Measurements from ENCODE around the gene ZBTB8B.
A peak's percentile ranks its signal among the peaks of the same experiment; 100 is the strongest.
"Not testable (repeated sequence)": the region's sequence is repeated elsewhere in the genome, so short reads cannot be mapped to it uniquely, and the experiment has no call there.

Gene ZBTB8B

DNA sequence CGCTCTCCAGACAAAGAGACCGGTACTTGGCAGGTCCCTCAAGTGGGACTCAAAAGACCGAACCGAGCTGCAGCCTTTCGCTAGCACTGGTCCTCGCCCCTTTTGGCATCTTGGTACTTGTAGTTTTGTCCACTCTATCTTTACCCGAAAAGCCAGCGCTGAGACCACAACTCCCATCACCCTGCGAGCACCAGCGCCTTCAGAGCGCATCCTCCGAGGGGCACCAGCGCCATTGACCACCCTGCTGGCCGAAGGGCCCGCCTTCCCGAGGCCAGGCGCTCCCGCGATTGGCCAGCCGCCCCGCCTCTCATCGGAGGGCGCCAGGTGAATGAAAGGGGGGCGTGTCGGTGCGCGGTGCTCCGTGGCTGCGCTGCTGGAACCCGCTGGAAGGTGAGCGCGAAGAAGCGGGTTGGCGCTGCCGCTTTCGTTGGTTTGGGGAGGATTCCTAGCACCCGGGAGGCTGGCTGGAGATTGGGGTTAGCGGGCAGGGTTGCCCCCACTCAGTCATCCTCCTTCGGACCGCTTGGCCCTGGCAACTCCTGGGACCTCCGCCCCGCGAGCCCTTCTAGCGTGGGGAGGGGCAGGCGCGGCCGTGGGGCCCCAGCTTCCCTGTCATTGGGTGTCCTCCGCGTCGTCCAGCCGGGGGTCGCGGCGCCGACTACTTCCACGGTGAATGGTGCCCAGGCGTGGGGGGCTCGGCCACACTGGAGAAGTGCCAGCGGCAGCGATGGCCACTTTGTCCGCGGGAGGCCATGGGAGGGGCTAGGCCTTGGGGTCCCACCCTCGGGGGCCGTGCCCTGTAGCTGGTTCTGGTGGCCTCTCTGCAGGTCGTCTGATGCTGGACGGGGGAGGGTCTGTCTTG, at the start of gene ZBTB8B:
Gene ZBTB8B (plus strand): TSS at position 357 of the 862 bp plus-strand sequence. CDS start 5,553 bp downstream, outside the sequence.
- Mint-ChIP-seq H3K4me3 (peak within 1 kb of the TSS; percentile 82), H3K36me3 (no peaks in the 10 kb centered on the region), H3K27ac (no peak within 1 kb of the TSS), H3K27me3 (peaks cover 28% of the 10 kb centered on the region), H3K4me1 (peaks cover 15% of the 10 kb centered on the region), H3K9me3 (no peaks in the 10 kb centered on the region)
- ATAC-seq (ENCODE audit: low read depth) (peak; percentile 54), DNase-seq (ENCODE audit: low spot score in 2 of 2) (peak; percentile 15 to 26)

DNA sequence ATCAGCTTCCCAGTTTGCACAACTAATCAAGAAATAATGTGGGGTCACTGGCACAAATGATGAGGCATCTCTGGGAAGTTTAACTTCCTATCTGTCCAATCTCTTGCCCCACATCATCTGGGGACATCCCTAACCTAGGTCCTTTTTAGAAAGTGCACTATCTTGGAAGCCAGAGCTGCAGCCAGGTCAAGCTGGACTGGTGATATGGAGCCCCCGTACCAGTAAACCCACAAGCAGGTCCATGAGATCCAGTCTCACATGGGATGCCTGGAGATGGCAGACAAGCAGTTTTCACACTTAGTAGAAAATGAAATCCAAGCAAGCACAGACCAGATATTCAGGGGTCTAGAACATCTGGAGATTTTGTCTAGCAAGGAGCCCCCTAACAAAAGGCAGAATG, 43.1 kb upstream of the ZBTB8B start:
- Mint-ChIP-seq H3K4me1 (peaks cover 3% of the 10 kb centered on the region), H3K4me3 (no peak overlapping the region), H3K9me3 (no peaks in the 10 kb centered on the region), H3K27ac (no peak overlapping the region), H3K27me3 (peaks cover 6% of the 10 kb centered on the region), H3K36me3 (no peaks in the 10 kb centered on the region)
- ATAC-seq (ENCODE audit: low read depth) (no peak), DNase-seq (ENCODE audit: low spot score in 2 of 2) (no peak)

- peak; percentile 59 for ATAC-seq (ENCODE audit: low read depth)
- Mint-ChIP-seq H3K36me3 (no peaks in the 10 kb centered on the region), H3K9me3 (no peaks in the 10 kb centered on the region), H3K4me3 (no peak overlapping the region), H3K4me1 (peaks cover 12% of the 10 kb centered on the region), H3K27ac (no peak overlapping the region), H3K27me3 (peaks cover 6% of the 10 kb centered on the region)
- DNase-seq (ENCODE audit: low spot score in 2 of 2) = no peak
Observed at GRCh38 chr1:32426489-32427255, 38.2 kb upstream of the ZBTB8B start.

DNA sequence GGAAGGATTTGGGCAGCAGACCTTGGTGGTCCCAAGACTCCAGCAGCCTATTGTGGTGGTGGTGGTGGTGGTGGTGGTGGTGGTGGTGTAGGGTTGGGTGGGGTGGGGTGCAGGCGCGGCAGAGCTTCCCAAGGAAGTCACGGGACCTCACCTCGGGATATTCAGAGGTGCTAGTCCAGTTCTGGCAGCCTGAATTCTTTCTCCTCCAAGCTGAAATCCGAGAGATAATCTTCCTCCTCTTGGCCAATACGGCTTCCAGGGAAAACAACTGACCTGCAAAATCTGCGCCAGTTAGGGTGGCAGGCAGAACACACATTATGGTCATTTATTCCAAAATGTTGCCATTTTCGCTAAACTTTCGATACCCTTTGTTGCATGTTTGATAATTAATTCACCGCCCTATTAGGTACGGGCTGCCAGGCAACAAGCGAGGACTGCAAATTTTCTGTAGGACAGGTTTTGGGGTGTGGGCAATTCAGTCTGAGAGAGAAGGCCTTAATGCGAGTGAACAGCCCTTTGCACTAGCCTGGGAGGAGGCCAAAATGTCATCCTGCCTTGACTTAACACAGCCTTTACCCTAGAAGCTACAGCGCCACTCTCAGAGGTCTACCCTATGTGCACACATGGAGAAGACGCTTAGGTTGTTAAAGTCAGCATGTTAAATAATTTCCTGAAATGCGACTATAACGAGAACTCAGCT, 37.5 kb upstream of the ZBTB8B start:
- H3K4me3 Mint-ChIP-seq = no peak overlapping the region
- H3K36me3 Mint-ChIP-seq = no peaks in the 10 kb centered on the region
- DNase-seq (ENCODE audit: low spot score in 2 of 2) = no peak
- peaks cover 19% of the 10 kb centered on the region for H3K4me1 Mint-ChIP-seq
- peaks cover 6% of the 10 kb centered on the region for H3K27me3 Mint-ChIP-seq
- H3K9me3 Mint-ChIP-seq = no peaks in the 10 kb centered on the region
- no peak for ATAC-seq (ENCODE audit: low read depth)
- H3K27ac Mint-ChIP-seq = no peak overlapping the region

DNA sequence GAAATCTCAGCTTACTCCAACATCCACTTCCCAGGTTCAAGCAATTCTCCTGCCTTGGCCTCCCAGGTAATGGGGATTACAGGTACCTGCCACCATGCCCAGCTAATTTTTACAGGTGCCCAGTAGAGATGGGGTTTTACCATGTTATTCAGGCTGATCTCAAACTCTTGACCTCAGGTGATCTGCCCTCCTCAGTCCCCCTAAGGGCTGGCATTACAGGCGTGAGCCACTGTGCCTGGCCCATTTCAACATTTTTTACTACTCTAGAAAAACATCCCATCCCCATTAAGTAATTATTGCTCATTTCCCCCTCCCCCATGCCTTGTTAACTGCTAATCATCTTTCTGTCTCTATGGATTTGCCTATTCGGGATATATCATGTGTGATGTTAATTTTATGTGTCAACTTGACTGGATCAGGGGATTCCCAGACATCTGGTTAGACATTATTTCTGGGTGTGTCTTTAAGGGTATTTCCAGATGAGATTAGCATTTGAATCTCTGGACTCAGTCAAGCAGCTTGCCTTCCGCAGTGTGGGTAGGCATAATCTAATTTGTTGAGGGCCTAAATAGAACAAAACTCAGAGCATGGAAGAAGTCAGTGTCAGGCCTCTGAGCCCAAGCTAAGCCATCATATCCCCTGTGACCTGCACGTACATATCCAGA, 33.0 kb upstream of the ZBTB8B start:
- ATAC-seq (ENCODE audit: low read depth) = peak; percentile 97
- no peaks in the 10 kb centered on the region for H3K36me3 Mint-ChIP-seq
- H3K27ac Mint-ChIP-seq = peak overlapping the region; percentile 74
- H3K4me1 Mint-ChIP-seq = peaks cover 25% of the 10 kb centered on the region
- H3K4me3 Mint-ChIP-seq = no peak overlapping the region
- no peaks in the 10 kb centered on the region for H3K9me3 Mint-ChIP-seq
- H3K27me3 Mint-ChIP-seq = peaks cover 1% of the 10 kb centered on the region
- DNase-seq (ENCODE audit: low spot score in 2 of 2) = peak in 1 of 2 donors; percentile 18

DNA sequence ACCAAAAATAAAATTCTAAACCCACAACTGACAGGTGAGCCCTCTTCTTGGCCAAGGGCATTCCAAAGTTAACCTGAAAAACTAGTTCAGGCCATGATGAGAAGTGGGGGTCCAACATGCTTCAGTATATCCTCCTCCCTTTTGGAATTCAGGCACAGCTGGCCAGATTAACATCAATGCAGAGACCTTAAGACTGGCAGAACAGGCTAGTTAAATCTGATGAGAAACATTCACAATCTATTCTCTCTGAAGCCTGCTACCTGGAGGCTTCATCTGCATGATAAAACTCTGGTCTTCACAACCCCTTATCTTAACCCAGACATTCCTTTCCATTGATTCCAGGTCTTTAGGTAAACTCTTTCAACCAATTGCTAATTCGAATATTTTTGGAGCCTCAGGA, 26.7 kb upstream of the ZBTB8B start:
- peaks cover 5% of the 10 kb centered on the region for H3K9me3 Mint-ChIP-seq

DNA sequence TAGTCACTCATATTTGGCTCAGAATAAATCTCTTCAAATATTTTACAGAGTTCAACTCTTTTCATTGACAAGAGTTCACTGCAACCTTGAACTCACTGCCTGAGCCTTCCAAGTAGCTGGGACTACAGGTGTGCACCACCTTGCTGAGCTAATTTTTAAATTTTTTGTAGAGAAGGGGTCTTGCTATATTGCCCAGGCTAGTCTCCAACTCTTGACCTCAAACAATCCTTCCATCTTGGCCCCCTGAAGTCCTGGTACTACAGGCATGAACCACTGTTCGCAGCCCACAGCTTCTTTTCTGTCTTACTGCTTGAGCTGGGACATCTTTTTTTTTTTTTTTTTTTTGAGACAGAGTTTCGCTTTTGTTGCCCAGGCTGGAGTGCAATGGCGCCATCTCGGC, 26.1 kb upstream of the ZBTB8B start:
- H3K27ac Mint-ChIP-seq; H3K4me3 Mint-ChIP-seq; ATAC-seq (ENCODE audit: low read depth); H3K9me3 Mint-ChIP-seq; H3K4me1 Mint-ChIP-seq; DNase-seq (ENCODE audit: low spot score in 2 of 2); H3K36me3 Mint-ChIP-seq: not testable (repeated sequence)
- H3K27me3 Mint-ChIP-seq = peaks cover 15% of the 10 kb centered on the region

More for the DNA sequence above, 26.7 kb upstream of the ZBTB8B start:
- Mint-ChIP-seq H3K27me3 (peaks cover 13% of the 10 kb centered on the region), H3K27ac (no peak overlapping the region), H3K4me3 (no peak overlapping the region), H3K4me1 (peaks cover 3% of the 10 kb centered on the region), H3K36me3 (peaks cover 2% of the 10 kb centered on the region)
- DNase-seq (ENCODE audit: low spot score in 2 of 2) (no peak), ATAC-seq (ENCODE audit: low read depth) (no peak)

DNA sequence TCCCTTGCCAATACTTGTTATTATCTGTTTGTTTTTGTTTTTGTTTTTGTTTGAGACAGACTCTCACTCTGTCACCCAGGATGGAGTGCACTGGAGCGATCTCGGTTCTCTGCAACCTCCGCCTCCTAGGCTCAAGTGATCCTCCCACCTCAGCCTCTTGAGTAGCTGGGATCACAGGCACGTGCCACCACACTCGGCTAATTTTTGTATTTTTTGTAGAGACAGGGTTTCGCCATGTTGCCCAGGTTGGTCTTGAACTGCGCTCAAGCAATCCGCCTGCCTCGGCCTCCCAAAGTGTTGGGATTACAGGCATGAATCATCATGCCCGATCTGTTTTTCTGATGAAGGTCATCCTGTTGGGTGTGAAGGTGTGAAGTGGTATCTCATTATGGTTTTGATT, 23.4 kb upstream of the ZBTB8B start:
- H3K27ac Mint-ChIP-seq; ATAC-seq (ENCODE audit: low read depth); H3K4me1 Mint-ChIP-seq; H3K4me3 Mint-ChIP-seq; H3K9me3 Mint-ChIP-seq; DNase-seq (ENCODE audit: low spot score in 2 of 2); H3K36me3 Mint-ChIP-seq: not testable (repeated sequence)
- H3K27me3 Mint-ChIP-seq = peaks cover 16% of the 10 kb centered on the region

- peaks cover 9% of the 10 kb centered on the region for H3K9me3 Mint-ChIP-seq
- H3K4me3 Mint-ChIP-seq = no peak overlapping the region
- ATAC-seq (ENCODE audit: low read depth) = no peak
- no peaks in the 10 kb centered on the region for H3K4me1 Mint-ChIP-seq
- H3K36me3 Mint-ChIP-seq = peaks cover 2% of the 10 kb centered on the region
- no peak for DNase-seq (ENCODE audit: low spot score in 2 of 2)
- H3K27ac Mint-ChIP-seq = no peak overlapping the region
- H3K27me3 Mint-ChIP-seq = peaks cover 14% of the 10 kb centered on the region
Observed at GRCh38 chr1:32447469-32448185, 17.2 kb upstream of the ZBTB8B start.

- H3K4me1 Mint-ChIP-seq; H3K27ac Mint-ChIP-seq; ATAC-seq (ENCODE audit: low read depth); H3K4me3 Mint-ChIP-seq; H3K9me3 Mint-ChIP-seq; H3K36me3 Mint-ChIP-seq: not testable (repeated sequence)
- DNase-seq (ENCODE audit: low spot score in 2 of 2) = peak in 1 of 2 donors; percentile 23
- peaks cover 14% of the 10 kb centered on the region for H3K27me3 Mint-ChIP-seq
Observed at GRCh38 chr1:32448186-32448772, 16.6 kb upstream of the ZBTB8B start.

DNA sequence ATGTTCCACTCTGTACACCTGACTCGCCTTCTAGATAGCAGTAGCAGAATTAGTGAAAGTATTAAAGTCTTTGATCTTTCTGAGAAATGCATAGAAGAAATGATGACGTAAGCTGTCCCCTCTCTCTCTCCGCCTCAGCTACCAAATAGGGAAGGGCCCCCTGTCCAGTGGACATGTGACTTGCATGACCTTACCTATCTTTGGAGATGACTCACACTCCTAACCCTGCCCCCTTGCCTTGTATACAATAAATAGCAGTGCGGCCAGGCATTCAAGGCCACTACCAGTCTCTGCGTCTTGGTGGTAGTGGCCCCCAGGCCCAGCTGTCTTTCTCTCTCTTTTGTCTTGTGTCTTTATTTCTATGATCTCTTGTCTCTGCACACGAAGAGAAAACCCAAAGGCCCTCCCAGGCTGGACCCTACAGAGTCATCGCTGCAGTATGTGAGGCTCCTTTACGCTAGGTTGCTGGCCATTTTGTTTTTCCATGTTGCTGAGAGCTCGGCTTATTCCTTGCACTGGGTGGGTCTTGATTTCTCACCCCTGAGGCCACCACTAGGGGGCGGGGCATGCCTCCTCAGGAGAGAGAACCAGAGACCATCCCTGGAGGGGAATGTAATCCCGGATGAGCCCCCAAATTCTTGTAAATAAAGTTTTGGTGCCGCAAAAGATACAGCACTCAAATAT, 16.0 kb upstream of the ZBTB8B start:
- DNase-seq (ENCODE audit: low spot score in 2 of 2) (no peak), ATAC-seq (ENCODE audit: low read depth) (no peak)
- H3K4me1 Mint-ChIP-seq = no peaks in the 10 kb centered on the region
- peaks cover 2% of the 10 kb centered on the region for H3K36me3 Mint-ChIP-seq
- H3K27me3 Mint-ChIP-seq = peaks cover 12% of the 10 kb centered on the region
- no peak overlapping the region for H3K27ac Mint-ChIP-seq
- H3K4me3 Mint-ChIP-seq = no peak overlapping the region
- peaks cover 9% of the 10 kb centered on the region for H3K9me3 Mint-ChIP-seq

DNA sequence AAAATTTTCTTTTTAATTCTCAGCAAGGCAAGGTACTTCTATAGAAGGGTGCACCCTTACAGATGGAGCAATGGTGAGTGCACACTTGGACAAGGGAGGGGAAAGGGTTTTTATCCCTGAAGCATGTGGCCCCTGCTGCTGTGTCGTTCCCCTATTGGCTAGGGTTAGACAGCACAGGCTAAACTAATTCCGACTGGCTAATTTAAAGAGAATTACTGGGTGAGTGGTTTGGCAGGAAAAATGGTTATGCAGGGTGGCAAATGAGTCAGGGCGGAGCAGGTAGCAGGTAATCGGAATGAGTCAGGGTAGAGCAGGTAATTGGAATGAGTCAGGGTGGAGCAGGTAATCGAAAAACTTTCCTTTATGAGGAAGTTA, 15.4 kb upstream of the ZBTB8B start:
- H3K4me3 Mint-ChIP-seq; ATAC-seq (ENCODE audit: low read depth); H3K9me3 Mint-ChIP-seq; DNase-seq (ENCODE audit: low spot score in 2 of 2); H3K27ac Mint-ChIP-seq; H3K36me3 Mint-ChIP-seq; H3K4me1 Mint-ChIP-seq: not testable (repeated sequence)
- peaks cover 10% of the 10 kb centered on the region for H3K27me3 Mint-ChIP-seq

Measured in memory B cell (primary cell).